Gastroesophageal sphincter (tissue), 3 donors: Measurements from ENCODE around the gene MACROD2.

Experiments
- EP300 ChIP-seq: sonication (generic); formaldehyde crosslinking; IDR thresholded peaks from one replicate; pipeline ENCODE4 v1.6.1; 2017; ENCODE audit warnings: antibody characterized with exemption, mild to moderate bottlenecking
- POLR2A ChIP-seq, 2 donors: fragments of 450-650 bp; IDR thresholded peaks; one replicate each; pipeline ENCODE4 v1.6.1; 2017; ENCODE audit warnings: antibody characterized with exemption in 2 of 2, mild to moderate bottlenecking in 2 of 2, moderate library complexity in 1 of 2
- POLR2AphosphoS5 ChIP-seq: sonication (generic); formaldehyde crosslinking; IDR thresholded peaks from one replicate; pipeline ENCODE4 v1.6.1; 2017; ENCODE audit warnings: antibody characterized with exemption
- TF ChIP-seq, protein P1 (sequence below), 4 experiments: fragments of 200-600 bp in 2 of 4; fragments of 450-650 bp in 2 of 4; sonication (generic) in 1 of 4; IDR thresholded peaks; one replicate each; pipeline ENCODE4 v1.5.1; 2017 to 2019; ENCODE audit warnings: antibody characterized with exemption in 4 of 4, mild to moderate bottlenecking in 2 of 4, moderate library complexity in 2 of 4

DNA sequence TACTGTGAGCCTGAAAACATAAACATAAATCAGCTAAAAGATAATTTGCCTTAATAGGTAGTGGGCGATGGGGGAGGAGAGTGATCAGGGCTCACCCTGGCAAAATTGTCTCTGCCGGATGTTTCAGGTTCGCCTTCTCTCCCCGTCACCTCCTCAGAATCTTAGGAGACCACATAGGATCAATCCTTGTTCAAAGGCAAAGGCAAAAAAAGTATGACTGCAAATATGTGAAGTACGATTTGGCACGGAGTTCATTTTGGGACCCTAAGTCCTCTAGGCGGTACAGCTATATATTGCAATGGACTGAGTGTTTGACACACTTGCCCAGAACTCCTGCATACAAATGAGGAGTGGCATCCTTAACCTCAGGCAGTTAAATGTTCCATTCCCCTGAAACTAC lies 991.3 kb downstream of the MACROD2 start:
- TF ChIP-seq, protein P1, sequence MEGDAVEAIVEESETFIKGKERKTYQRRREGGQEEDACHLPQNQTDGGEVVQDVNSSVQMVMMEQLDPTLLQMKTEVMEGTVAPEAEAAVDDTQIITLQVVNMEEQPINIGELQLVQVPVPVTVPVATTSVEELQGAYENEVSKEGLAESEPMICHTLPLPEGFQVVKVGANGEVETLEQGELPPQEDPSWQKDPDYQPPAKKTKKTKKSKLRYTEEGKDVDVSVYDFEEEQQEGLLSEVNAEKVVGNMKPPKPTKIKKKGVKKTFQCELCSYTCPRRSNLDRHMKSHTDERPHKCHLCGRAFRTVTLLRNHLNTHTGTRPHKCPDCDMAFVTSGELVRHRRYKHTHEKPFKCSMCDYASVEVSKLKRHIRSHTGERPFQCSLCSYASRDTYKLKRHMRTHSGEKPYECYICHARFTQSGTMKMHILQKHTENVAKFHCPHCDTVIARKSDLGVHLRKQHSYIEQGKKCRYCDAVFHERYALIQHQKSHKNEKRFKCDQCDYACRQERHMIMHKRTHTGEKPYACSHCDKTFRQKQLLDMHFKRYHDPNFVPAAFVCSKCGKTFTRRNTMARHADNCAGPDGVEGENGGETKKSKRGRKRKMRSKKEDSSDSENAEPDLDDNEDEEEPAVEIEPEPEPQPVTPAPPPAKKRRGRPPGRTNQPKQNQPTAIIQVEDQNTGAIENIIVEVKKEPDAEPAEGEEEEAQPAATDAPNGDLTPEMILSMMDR (IDR thresholded peaks at IDR 0.05) = no peak
- TF ChIP-seq POLR2A (IDR thresholded peaks at IDR 0.05) (no peak), EP300 (no peak), POLR2AphosphoS5 (no peak)
